GM23248 (cell line): ENCODE measurements around the gene PSMD6. TPM values are rescaled to one million over a fixed set of nuclear protein-coding genes. Genes with fewer than 3 reads are reported as not detected.
A peak's percentile ranks its signal among the peaks of the same experiment; 100 is the strongest.

Experiments used
- DNase-seq: peaks from one replicate; pipeline ENCODE4 v3.0.0-alpha.2; 2015
- H2AFZ ChIP-seq: fragments of 200-600 bp; sonication (generic); 2 replicates; pipeline ENCODE4 v1.6.1; 2016; ENCODE audit warnings: antibody characterized with exemption
- H3F3A ChIP-seq: fragments of 200-600 bp; sonication (generic); 2 replicates; pipeline ENCODE4 v1.6.1; 2016; ENCODE audit warnings: mild to moderate bottlenecking, antibody characterized with exemption, mixed run types; ENCODE audit not compliant: insufficient read depth
- H3K27ac ChIP-seq: fragments of 200-600 bp; sonication (generic); 2 replicates; pipeline ENCODE4 v1.5.1; 2016; ENCODE audit warnings: mild to moderate bottlenecking
- H3K27me3 ChIP-seq: fragments of 200-600 bp; sonication (generic); replicated peaks from 2 replicates; pipeline ENCODE4 v1.6.1; 2016; ENCODE audit warnings: mild to moderate bottlenecking; ENCODE audit not compliant: insufficient read depth
- H3K36me3 ChIP-seq: fragments of 200-600 bp; sonication (generic); 2 replicates; pipeline ENCODE4 v1.6.1; 2016; ENCODE audit warnings: low read depth, mild to moderate bottlenecking
- H3K4me1 ChIP-seq: fragments of 200-600 bp; sonication (generic); 2 replicates; pipeline ENCODE4 v1.6.1; 2016; ENCODE audit warnings: mild to moderate bottlenecking; ENCODE audit not compliant: insufficient read depth
- H3K4me2 ChIP-seq: fragments of 200-600 bp; sonication (generic); one replicate; pipeline ENCODE4 v1.6.1; 2016; ENCODE audit warnings: mild to moderate bottlenecking; ENCODE audit not compliant: unreplicated experiment
- H3K4me3 ChIP-seq: fragments of 200-600 bp; sonication (generic); 2 replicates; pipeline ENCODE4 v1.5.1; 2016; ENCODE audit warnings: mild to moderate bottlenecking
- H3K79me2 ChIP-seq: fragments of 200-600 bp; sonication (generic); 2 replicates; pipeline ENCODE4 v1.6.1; 2016; ENCODE audit warnings: mild to moderate bottlenecking; ENCODE audit not compliant: insufficient read depth
- H3K9ac ChIP-seq: fragments of 200-600 bp; sonication (generic); 2 replicates; pipeline ENCODE4 v1.6.1; 2016; ENCODE audit warnings: mild to moderate bottlenecking
- H3K9me2 ChIP-seq: fragments of 200-600 bp; sonication (generic); 2 replicates; pipeline ENCODE4 v1.6.1; 2016; ENCODE audit warnings: mixed run types, mild to moderate bottlenecking, moderate library complexity; ENCODE audit not compliant: insufficient read depth
- H3K9me3 ChIP-seq: fragments of 200-600 bp; sonication (generic); one replicate; pipeline ENCODE4 v1.6.1; 2017; ENCODE audit warnings: low read depth
- H4K20me1 ChIP-seq: fragments of 200-600 bp; sonication (generic); 2 replicates; pipeline ENCODE4 v1.6.0; 2016; ENCODE audit not compliant: insufficient read depth
- EZH2 ChIP-seq: fragments of 200-600 bp; sonication (generic); IDR thresholded peaks from 2 replicates; pipeline ENCODE4 v1.6.1; 2018; ENCODE audit warnings: antibody characterized with exemption, mild to moderate bottlenecking; ENCODE audit not compliant: insufficient read depth, poor library complexity, severe bottlenecking
- EZH2phosphoT487 ChIP-seq: fragments of 200-600 bp; sonication (generic); IDR thresholded peaks from 2 replicates; pipeline ENCODE4 v1.6.1; 2018; ENCODE audit warnings: antibody characterized with exemption, moderate library complexity, mild to moderate bottlenecking, low read depth; ENCODE audit not compliant: insufficient read depth
- whole genome bisulfite sequencing, 2 experiments: methylation state at CpG; one replicate each; pipeline ENCODE4 v1.1.6; 2015 to 2017; ENCODE audit warnings: low lambda C conversion rate in 2 of 2, low coverage in 1 of 2; ENCODE audit errors: missing lambda C conversion rate in 2 of 2; 5-methylcytosine and 5-hydroxymethylcytosine counted together
- in situ Hi-C: fragments of 300-500 bp; cut with MboI; formaldehyde crosslinking; loops from 2 replicates; pipeline ENCODE4 v1.15.0; 2020
- polyA plus RNA-seq: library from polyadenylated mRNA; unstranded; fragments of >200 nt; fragmentation: Nextera tagmentation; extraction: Ambion mirVana; gene quantifications from 2 replicates; pipeline ENCODE4 v1.2.1, GENCODE V29; 2016
- total RNA-seq: library from RNA; depleted of rRNA; stranded (reverse); fragments of >200 nt; shearing (Covaris generic); gene quantifications from 2 replicates; pipeline ENCODE4 v1.2.3, GENCODE V29; 2014

The PSMD6 gene
- total and polyA plus RNA-seq, 2 experiments from 2014 or later = 79.5 to 126 TPM

GRCh38 chr3:64019271-64019670, 4.0 kb downstream of the PSMD6 start:
- TF ChIP-seq EZH2phosphoT487 (no peak), EZH2 (no peak)
- Histone ChIP-seq H3K79me2 (peaks cover 72% of the 10 kb centered on the region), H3K4me2 (no peak overlapping the region), H4K20me1 (no peaks in the 10 kb centered on the region), H3F3A (peaks cover 37% of the 10 kb centered on the region), H3K9me2 (no peaks in the 10 kb centered on the region), H3K36me3 (peaks cover 39% of the 10 kb centered on the region), H3K9ac (no peak overlapping the region), H3K4me3 (no peak overlapping the region), H3K27me3 (no peaks in the 10 kb centered on the region), H3K4me1 (peaks cover 43% of the 10 kb centered on the region), H2AFZ (no peak overlapping the region), H3K9me3 (no peaks in the 10 kb centered on the region), H3K27ac (no peak overlapping the region)
- no peak for DNase-seq
- in situ Hi-C loops = no loop called here
- 67 to 77% methylated on average over 3 of the region's 3 CpGs for WGBS, 2 experiments

- DNase-seq = peak; percentile 53
- H3K27ac ChIP-seq = peak overlapping the region; percentile 54
- H4K20me1 ChIP-seq = no peaks in the 10 kb centered on the region
- H3K27me3 ChIP-seq = no peaks in the 10 kb centered on the region
- no peaks in the 10 kb centered on the region for H3K9me3 ChIP-seq
- peaks cover 56% of the 10 kb centered on the region for H3F3A ChIP-seq
- no peak overlapping the region for H3K4me3 ChIP-seq
- 47 to 55% methylated on average over 3 of the region's 3 CpGs for WGBS, 2 experiments
- H3K4me2 ChIP-seq = peak overlapping the region; percentile 19
- H3K36me3 ChIP-seq = peaks cover 60% of the 10 kb centered on the region
- H3K9ac ChIP-seq = peak overlapping the region; percentile 28; the same call in 1 of the 2 replicates
- H3K4me1 ChIP-seq = peaks cover 42% of the 10 kb centered on the region
- H3K9me2 ChIP-seq = no peaks in the 10 kb centered on the region
- H3K79me2 ChIP-seq = peaks cover 78% of the 10 kb centered on the region
- in situ Hi-C loops = no loop called here
- TF ChIP-seq EZH2phosphoT487 = no peak
- TF ChIP-seq EZH2 = no peak
- H2AFZ ChIP-seq = no peak overlapping the region
These were observed 6.2 kb downstream of the PSMD6 start for GRCh38 chr3:64016941-64017620.

- H3K9me2 ChIP-seq = no peaks in the 10 kb centered on the region
- no peaks in the 10 kb centered on the region for H4K20me1 ChIP-seq
- peaks cover 83% of the 10 kb centered on the region for H3K36me3 ChIP-seq
- H3K4me1 ChIP-seq = peaks cover 23% of the 10 kb centered on the region
- TF ChIP-seq EZH2 (no peak), EZH2phosphoT487 (no peak)
- peaks cover 66% of the 10 kb centered on the region for H3K79me2 ChIP-seq
- peak overlapping the region; percentile 8 for H3K4me2 ChIP-seq
- H3K9ac ChIP-seq = peak overlapping the region; percentile 7; the same call in 1 of the 2 replicates
- in situ Hi-C loops = no loop called here
- 60 to 61% methylated on average over 5 of the region's 5 CpGs for WGBS, 2 experiments
- DNase-seq = peak; percentile 93
- no peaks in the 10 kb centered on the region for H3K27me3 ChIP-seq
- H3K9me3 ChIP-seq = no peaks in the 10 kb centered on the region
- peaks cover 69% of the 10 kb centered on the region for H3F3A ChIP-seq
- peak overlapping the region; percentile 54 for H3K27ac ChIP-seq
- H2AFZ ChIP-seq = no peak overlapping the region
- H3K4me3 ChIP-seq = no peak overlapping the region
These were observed 11.6 kb downstream of the PSMD6 start for GRCh38 chr3:64011685-64012084.

GRCh38 chr3:64010199-64010598, 13.1 kb downstream of the PSMD6 start:
- no peaks in the 10 kb centered on the region for H4K20me1 ChIP-seq
- peaks cover 18% of the 10 kb centered on the region for H3K4me1 ChIP-seq
- H3K27me3 ChIP-seq = no peaks in the 10 kb centered on the region
- peaks cover 68% of the 10 kb centered on the region for H3F3A ChIP-seq
- H3K9ac ChIP-seq = no peak overlapping the region
- H3K4me2 ChIP-seq = no peak overlapping the region
- 0 out of 2 replicates have a peak overlapping the region, but pooled peaks have one; percentile 54 for H3K27ac ChIP-seq
- no peaks in the 10 kb centered on the region for H3K9me3 ChIP-seq
- H3K36me3 ChIP-seq = peaks cover 87% of the 10 kb centered on the region
- DNase-seq = no peak
- no peak for TF ChIP-seq EZH2
- no peak for TF ChIP-seq EZH2phosphoT487
- H3K4me3 ChIP-seq = no peak overlapping the region
- 66 to 75% methylated on average over 5 of the region's 5 CpGs for WGBS, 2 experiments
- in situ Hi-C loops = no loop called here
- H3K79me2 ChIP-seq = peaks cover 59% of the 10 kb centered on the region
- H3K9me2 ChIP-seq = no peaks in the 10 kb centered on the region
- no peak overlapping the region for H2AFZ ChIP-seq

- TF ChIP-seq EZH2phosphoT487 = no peak
- TF ChIP-seq EZH2 = no peak
- Histone ChIP-seq H3K4me2 (no peak overlapping the region), H3K9me3 (no peaks in the 10 kb centered on the region), H3F3A (peaks cover 68% of the 10 kb centered on the region), H3K36me3 (peaks cover 80% of the 10 kb centered on the region), H4K20me1 (no peaks in the 10 kb centered on the region), H3K9ac (no peak overlapping the region), H3K27me3 (no peaks in the 10 kb centered on the region), H3K4me1 (peaks cover 18% of the 10 kb centered on the region), H3K9me2 (no peaks in the 10 kb centered on the region), H3K79me2 (peaks cover 52% of the 10 kb centered on the region), H3K27ac (no peak overlapping the region), H2AFZ (no peak overlapping the region), H3K4me3 (no peak overlapping the region)
- WGBS, 2 experiments = 79 to 82% methylated on average over 7 of the region's 7 CpGs
- in situ Hi-C loops = no loop called here
- DNase-seq = no peak
These were observed 13.8 kb downstream of the PSMD6 start for GRCh38 chr3:64009528-64009927.
